Vagina (tissue), 2 donors: ENCODE measurements around the gene LCLAT1. TPM values are rescaled to one million over a fixed set of nuclear protein-coding genes. Genes with fewer than 3 reads are reported as not detected.
A peak's percentile ranks its signal among the peaks of the same experiment; 100 is the strongest.

ENCODE experiments used
- DNase-seq, 2 donors: peaks; one replicate each; pipeline ENCODE4 v3.0.0-alpha.2; 2017; ENCODE audit errors: extremely low spot score in 2 of 2
- H3K27ac ChIP-seq: fragments of 200-600 bp; sonication (generic); one replicate; pipeline ENCODE4 v1.5.1; 2019
- H3K27me3 ChIP-seq: fragments of 200-600 bp; sonication (generic); one replicate; pipeline ENCODE4 v1.5.1; 2019
- H3K36me3 ChIP-seq, 2 donors: fragments of 200-600 bp; sonication (generic); one replicate each; pipeline ENCODE4 v1.5.1; 2017 to 2019
- H3K4me1 ChIP-seq: fragments of 200-600 bp; sonication (generic); one replicate; pipeline ENCODE4 v1.5.1; 2019
- H3K4me3 ChIP-seq, 2 donors: fragments of 200-600 bp; sonication (generic); 1 replicate in 1 of 2; 2 replicates in 1 of 2; pipeline ENCODE4 v1.5.1; 2016 to 2019
- H3K9me3 ChIP-seq: fragments of 200-600 bp; sonication (generic); one replicate; pipeline ENCODE4 v1.5.1; 2019
- POLR2A ChIP-seq, 2 donors: fragments of 450-650 bp; IDR thresholded peaks; one replicate each; pipeline ENCODE4 v1.6.1; 2017; ENCODE audit warnings: antibody characterized with exemption in 2 of 2, mild to moderate bottlenecking in 2 of 2, moderate library complexity in 2 of 2
- POLR2AphosphoS5 ChIP-seq, 2 donors: sonication (generic); formaldehyde crosslinking; IDR thresholded peaks; one replicate each; pipeline ENCODE4 v1.9.0; 2017; ENCODE audit warnings: antibody characterized with exemption in 2 of 2, mild to moderate bottlenecking in 2 of 2, low read depth in 1 of 2; ENCODE audit not compliant: insufficient read depth in 1 of 2
- intact Hi-C: fragments of 100-400 bp; cut with DNase I; formaldehyde crosslinking; loops from one replicate; pipeline ENCODE4 v1.15.1; 2023
- total RNA-seq: library from RNA; depleted of rRNA; stranded (reverse); fragments of >200 nt; gene quantifications from one replicate; pipeline ENCODE4 v1.2.3, GENCODE V29; 2016
- TF ChIP-seq, protein P1 (sequence below), 3 experiments: fragments of 450-650 bp in 2 of 3; fragments of 200-600 bp in 1 of 3; sonication (generic) in 1 of 3; IDR thresholded peaks; one replicate each; pipeline ENCODE4 v1.5.1; 2017 to 2019; ENCODE audit warnings: antibody characterized with exemption in 3 of 3, mild to moderate bottlenecking in 2 of 3, moderate library complexity in 2 of 3

The LCLAT1 gene
- total RNA-seq, 1 donor from 2014 or later, result 19.6 TPM

GRCh38 chr2:30446602-30447148, 371 bp upstream of the LCLAT1 start:
- H3K27me3 ChIP-seq, result no peaks in the 10 kb centered on the region
- no peaks in the 10 kb centered on the region for H3K36me3 ChIP-seq
- TF ChIP-seq, protein P1, sequence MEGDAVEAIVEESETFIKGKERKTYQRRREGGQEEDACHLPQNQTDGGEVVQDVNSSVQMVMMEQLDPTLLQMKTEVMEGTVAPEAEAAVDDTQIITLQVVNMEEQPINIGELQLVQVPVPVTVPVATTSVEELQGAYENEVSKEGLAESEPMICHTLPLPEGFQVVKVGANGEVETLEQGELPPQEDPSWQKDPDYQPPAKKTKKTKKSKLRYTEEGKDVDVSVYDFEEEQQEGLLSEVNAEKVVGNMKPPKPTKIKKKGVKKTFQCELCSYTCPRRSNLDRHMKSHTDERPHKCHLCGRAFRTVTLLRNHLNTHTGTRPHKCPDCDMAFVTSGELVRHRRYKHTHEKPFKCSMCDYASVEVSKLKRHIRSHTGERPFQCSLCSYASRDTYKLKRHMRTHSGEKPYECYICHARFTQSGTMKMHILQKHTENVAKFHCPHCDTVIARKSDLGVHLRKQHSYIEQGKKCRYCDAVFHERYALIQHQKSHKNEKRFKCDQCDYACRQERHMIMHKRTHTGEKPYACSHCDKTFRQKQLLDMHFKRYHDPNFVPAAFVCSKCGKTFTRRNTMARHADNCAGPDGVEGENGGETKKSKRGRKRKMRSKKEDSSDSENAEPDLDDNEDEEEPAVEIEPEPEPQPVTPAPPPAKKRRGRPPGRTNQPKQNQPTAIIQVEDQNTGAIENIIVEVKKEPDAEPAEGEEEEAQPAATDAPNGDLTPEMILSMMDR (IDR thresholded peaks at IDR 0.05), result no peak
- no peak for TF ChIP-seq POLR2A (IDR thresholded peaks at IDR 0.05)
- TF ChIP-seq POLR2AphosphoS5 (IDR thresholded peaks at IDR 0.05; ENCODE audit: insufficient read depth in 1 of 2, low read depth in 1 of 2), result no peak
- H3K9me3 ChIP-seq, result no peaks in the 10 kb centered on the region
- peak overlapping the region; percentile 66 for H3K27ac ChIP-seq
- H3K4me3 ChIP-seq, result peak overlapping the region; percentile 79 to 82
- DNase-seq, result no peak
- peaks cover 20% of the 10 kb centered on the region for H3K4me1 ChIP-seq
- intact Hi-C loops, result loop anchor here (10.0 kb wide), 1 partner anchor 212 kb away; the partner anchor contains the start of gene LBH

GRCh38 chr2:30448308-30448707, 1.3 kb downstream of the LCLAT1 start:
- Histone ChIP-seq H3K36me3 (no peaks in the 10 kb centered on the region), H3K27me3 (no peaks in the 10 kb centered on the region), H3K4me1 (peaks cover 26% of the 10 kb centered on the region), H3K9me3 (no peaks in the 10 kb centered on the region), H3K27ac (no peak overlapping the region), H3K4me3 (no peak overlapping the region)
- intact Hi-C loops, result loop anchor here (10.0 kb wide), 1 partner anchor 214 kb away; the partner anchor contains the start of gene LBH
- no peak for TF ChIP-seq POLR2AphosphoS5 (IDR thresholded peaks at IDR 0.05; ENCODE audit: insufficient read depth in 1 of 2, low read depth in 1 of 2)
- no peak for TF ChIP-seq POLR2A (IDR thresholded peaks at IDR 0.05)
- TF ChIP-seq, protein P1 (IDR thresholded peaks at IDR 0.05), result no peak
- DNase-seq, result no peak

GRCh38 chr2:30448866-30449265, 1.8 kb downstream of the LCLAT1 start:
- no peak overlapping the region for H3K27ac ChIP-seq
- TF ChIP-seq POLR2A (IDR thresholded peaks at IDR 0.05), result no peak
- TF ChIP-seq, protein P1 (IDR thresholded peaks at IDR 0.05), result no peak
- no peak for TF ChIP-seq POLR2AphosphoS5 (IDR thresholded peaks at IDR 0.05; ENCODE audit: insufficient read depth in 1 of 2, low read depth in 1 of 2)
- H3K4me3 ChIP-seq, result no peak overlapping the region
- no peaks in the 10 kb centered on the region for H3K9me3 ChIP-seq
- DNase-seq, result no peak
- peaks cover 27% of the 10 kb centered on the region for H3K4me1 ChIP-seq
- intact Hi-C loops, result loop anchor here (10.0 kb wide), 1 partner anchor 214 kb away; the partner anchor contains the start of gene LBH
- H3K36me3 ChIP-seq, result no peaks in the 10 kb centered on the region
- H3K27me3 ChIP-seq, result no peaks in the 10 kb centered on the region

GRCh38 chr2:30450025-30450424, 3.0 kb downstream of the LCLAT1 start:
- intact Hi-C loops, result no loop called here
- DNase-seq, result no peak
- Histone ChIP-seq H3K27ac (no peak overlapping the region), H3K27me3 (no peaks in the 10 kb centered on the region), H3K4me3 (no peak overlapping the region), H3K9me3 (no peaks in the 10 kb centered on the region), H3K36me3 (no peaks in the 10 kb centered on the region), H3K4me1 (peaks cover 27% of the 10 kb centered on the region)
- TF ChIP-seq POLR2AphosphoS5 (IDR thresholded peaks at IDR 0.05; ENCODE audit: insufficient read depth in 1 of 2, low read depth in 1 of 2), result no peak
- TF ChIP-seq, protein P1 (IDR thresholded peaks at IDR 0.05), result no peak
- no peak for TF ChIP-seq POLR2A (IDR thresholded peaks at IDR 0.05)

- Histone ChIP-seq H3K4me3 (no peak overlapping the region), H3K36me3 (no peaks in the 10 kb centered on the region), H3K27me3 (no peaks in the 10 kb centered on the region), H3K4me1 (peaks cover 9% of the 10 kb centered on the region), H3K9me3 (no peaks in the 10 kb centered on the region), H3K27ac (no peak overlapping the region)
- TF ChIP-seq POLR2AphosphoS5 (IDR thresholded peaks at IDR 0.05; ENCODE audit: insufficient read depth in 1 of 2, low read depth in 1 of 2) (no peak), POLR2A (IDR thresholded peaks at IDR 0.05) (no peak)
- TF ChIP-seq, protein P1 (IDR thresholded peaks at IDR 0.05), result no peak
- DNase-seq, result no peak
- intact Hi-C loops, result no loop called here
These were observed 6.5 kb downstream of the LCLAT1 start for GRCh38 chr2:30453498-30453897.
